Brain microvascular endothelial cell (primary cell): ENCODE data around the gene NCAPG.

Experiments
- DNase-seq: peaks from one replicate; pipeline ENCODE4 v3.0.0-alpha.2; 2020
- H3K27ac ChIP-seq: fragments of 250-450 bp; sonication (Bioruptor Pico); 2 replicates; pipeline ENCODE4 v1.5.1; 2020; ENCODE audit warnings: mild to moderate bottlenecking, moderate library complexity
- H3K27me3 ChIP-seq: fragments of 250-450 bp; sonication (Bioruptor Pico); replicated peaks from 2 replicates; pipeline ENCODE4 v1.5.1; 2020; ENCODE audit warnings: mild to moderate bottlenecking
- H3K36me3 ChIP-seq: fragments of 250-450 bp; sonication (Bioruptor Pico); replicated peaks from 2 replicates; pipeline ENCODE4 v1.5.1; 2020; ENCODE audit warnings: mild to moderate bottlenecking
- H3K4me3 ChIP-seq: 2 replicates; pipeline ENCODE4 v1.5.1; 2011; ENCODE audit warnings: low read depth, mild to moderate bottlenecking, control low read depth, low read length, moderate library complexity
- in situ Hi-C: cut with HindIII; loops from 2 replicates; pipeline ENCODE4 v1.10.0; 2017; ENCODE audit warnings: low sequenced_read_pairs, low pct_ligation_motif_present
- TF ChIP-seq, protein P1 (sequence below): IDR thresholded peaks from 2 replicates; pipeline ENCODE4 v1.5.1; 2011; ENCODE audit warnings: low read depth, mild to moderate bottlenecking, moderate library complexity, low read length, control low read depth, inconsistent platforms; ENCODE audit errors: missing control alignments

The NCAPG gene

DNA sequence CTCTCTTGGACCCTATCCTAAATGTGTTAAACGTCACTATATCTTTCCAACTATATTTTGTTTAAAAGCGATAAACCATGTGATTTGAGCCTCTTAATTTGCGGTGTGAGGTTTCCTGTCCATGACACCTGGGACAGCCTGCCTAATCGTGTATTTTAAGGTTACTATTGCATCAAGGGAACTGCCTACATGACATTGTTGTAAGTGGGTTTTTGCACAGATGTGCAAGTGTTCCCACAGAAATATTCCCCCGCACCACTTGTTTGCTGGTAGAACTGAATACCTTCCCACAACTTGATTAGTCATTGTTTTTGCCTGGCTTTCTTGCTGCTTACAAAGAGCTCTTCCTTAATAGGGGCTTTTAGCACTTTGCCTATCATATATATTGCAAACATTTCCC is 24.2 kb upstream of the NCAPG start:
- in situ Hi-C loops, result no loop called here
- no peak overlapping the region for H3K4me3 ChIP-seq
- H3K27ac ChIP-seq, result no peak overlapping the region
- DNase-seq, result no peak
- H3K27me3 ChIP-seq, result peaks cover 6% of the 10 kb centered on the region
- TF ChIP-seq, protein P1, sequence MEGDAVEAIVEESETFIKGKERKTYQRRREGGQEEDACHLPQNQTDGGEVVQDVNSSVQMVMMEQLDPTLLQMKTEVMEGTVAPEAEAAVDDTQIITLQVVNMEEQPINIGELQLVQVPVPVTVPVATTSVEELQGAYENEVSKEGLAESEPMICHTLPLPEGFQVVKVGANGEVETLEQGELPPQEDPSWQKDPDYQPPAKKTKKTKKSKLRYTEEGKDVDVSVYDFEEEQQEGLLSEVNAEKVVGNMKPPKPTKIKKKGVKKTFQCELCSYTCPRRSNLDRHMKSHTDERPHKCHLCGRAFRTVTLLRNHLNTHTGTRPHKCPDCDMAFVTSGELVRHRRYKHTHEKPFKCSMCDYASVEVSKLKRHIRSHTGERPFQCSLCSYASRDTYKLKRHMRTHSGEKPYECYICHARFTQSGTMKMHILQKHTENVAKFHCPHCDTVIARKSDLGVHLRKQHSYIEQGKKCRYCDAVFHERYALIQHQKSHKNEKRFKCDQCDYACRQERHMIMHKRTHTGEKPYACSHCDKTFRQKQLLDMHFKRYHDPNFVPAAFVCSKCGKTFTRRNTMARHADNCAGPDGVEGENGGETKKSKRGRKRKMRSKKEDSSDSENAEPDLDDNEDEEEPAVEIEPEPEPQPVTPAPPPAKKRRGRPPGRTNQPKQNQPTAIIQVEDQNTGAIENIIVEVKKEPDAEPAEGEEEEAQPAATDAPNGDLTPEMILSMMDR, result no peak
- H3K36me3 ChIP-seq, result no peaks in the 10 kb centered on the region

DNA sequence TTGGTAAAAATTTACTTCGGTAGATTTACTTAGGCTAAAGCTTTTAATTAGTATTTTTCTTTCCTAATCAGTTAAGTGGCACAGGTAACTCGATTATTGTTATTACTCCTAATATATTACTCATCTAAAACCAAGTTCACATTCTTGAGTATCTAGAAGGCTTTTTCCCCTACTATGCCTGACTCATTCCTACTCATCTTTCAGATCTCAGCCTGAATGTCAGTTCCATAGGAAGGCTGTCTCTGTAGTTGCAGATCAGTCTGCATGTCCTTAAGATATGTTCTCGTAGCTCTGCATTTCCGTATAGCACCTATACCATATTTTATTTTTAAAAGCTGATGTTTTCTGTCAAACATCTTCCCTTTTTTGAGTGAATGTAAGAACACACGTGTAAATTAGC is 23.5 kb upstream of the NCAPG start:
- TF ChIP-seq, protein P1, result no peak
- Histone ChIP-seq H3K27me3 (no peaks in the 10 kb centered on the region), H3K27ac (no peak overlapping the region), H3K36me3 (no peaks in the 10 kb centered on the region), H3K4me3 (no peak overlapping the region)
- peak; percentile 29 for DNase-seq
- in situ Hi-C loops, result no loop called here

DNA sequence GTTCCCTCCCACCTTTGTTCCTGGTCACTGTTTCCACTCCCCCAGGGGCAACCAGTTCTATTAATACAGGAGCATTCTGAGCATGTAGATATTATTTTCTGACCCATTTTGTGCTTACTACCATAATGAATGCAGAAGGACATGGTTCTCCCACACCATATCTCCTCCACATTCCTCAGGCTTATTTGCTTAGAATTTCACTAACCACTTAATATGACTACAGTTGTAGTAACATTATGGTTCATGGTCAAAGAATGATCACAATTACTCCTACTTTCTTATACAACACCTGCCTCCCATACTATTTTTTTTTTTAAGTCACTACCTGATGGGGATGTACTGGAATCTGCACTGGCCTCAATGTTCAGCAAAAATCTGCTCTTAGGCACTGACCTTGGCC is 21.8 kb upstream of the NCAPG start:
- DNase-seq, result no peak

DNA sequence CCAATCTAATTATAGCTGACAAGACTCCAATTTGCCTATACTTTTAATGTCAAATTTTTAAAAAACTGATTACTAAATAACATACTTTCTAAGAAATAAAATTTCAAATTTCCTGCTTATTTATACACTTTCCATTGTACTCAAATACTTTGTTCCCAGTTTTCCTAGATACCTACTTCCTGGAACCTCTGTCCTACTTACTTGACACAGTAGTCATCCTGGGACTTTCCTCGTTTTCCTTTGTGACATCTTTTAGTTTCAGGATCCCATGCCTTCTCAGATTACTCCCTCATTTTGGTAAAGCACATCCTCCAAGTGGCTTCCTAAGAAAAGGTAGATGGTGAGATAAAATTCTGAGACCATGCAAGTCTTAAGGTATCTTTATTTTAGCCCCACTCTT is 16.0 kb upstream of the NCAPG start:
- Histone ChIP-seq H3K36me3 (peaks cover 3% of the 10 kb centered on the region), H3K27me3 (no peaks in the 10 kb centered on the region), H3K4me3 (no peak overlapping the region), H3K27ac (no peak overlapping the region)
- no peak for DNase-seq
- TF ChIP-seq, protein P1, result no peak
- in situ Hi-C loops, result no loop called here

More for the DNA sequence above, 21.8 kb upstream of the NCAPG start:
- TF ChIP-seq, protein P1, result no peak
- Histone ChIP-seq H3K27me3 (no peaks in the 10 kb centered on the region), H3K4me3 (no peak overlapping the region), H3K27ac (no peak overlapping the region), H3K36me3 (no peaks in the 10 kb centered on the region)
- in situ Hi-C loops, result no loop called here

DNA sequence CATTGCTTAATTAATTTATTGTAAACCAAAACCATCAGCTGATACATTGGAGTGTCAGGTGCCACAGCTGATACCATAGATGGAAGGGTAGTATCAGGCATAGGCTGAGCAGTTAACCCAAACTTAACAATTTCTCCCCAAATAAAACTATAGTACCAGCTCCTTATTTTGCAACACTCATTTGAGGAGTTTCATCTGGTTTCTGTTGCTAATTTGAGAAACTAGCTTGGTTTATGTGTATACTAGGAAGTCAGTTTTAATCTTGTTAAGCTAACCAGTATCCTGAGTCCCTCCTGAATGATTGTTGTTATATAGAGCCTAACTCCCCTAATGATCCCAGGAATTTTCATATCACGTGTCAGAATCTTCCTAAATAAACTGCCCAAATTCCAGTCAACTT is 13.0 kb upstream of the NCAPG start:
- H3K27ac ChIP-seq, result no peak overlapping the region
- peaks cover 4% of the 10 kb centered on the region for H3K36me3 ChIP-seq
- in situ Hi-C loops, result no loop called here
- no peak for DNase-seq
- no peak overlapping the region for H3K4me3 ChIP-seq
- TF ChIP-seq, protein P1, result no peak
- no peaks in the 10 kb centered on the region for H3K27me3 ChIP-seq

DNA sequence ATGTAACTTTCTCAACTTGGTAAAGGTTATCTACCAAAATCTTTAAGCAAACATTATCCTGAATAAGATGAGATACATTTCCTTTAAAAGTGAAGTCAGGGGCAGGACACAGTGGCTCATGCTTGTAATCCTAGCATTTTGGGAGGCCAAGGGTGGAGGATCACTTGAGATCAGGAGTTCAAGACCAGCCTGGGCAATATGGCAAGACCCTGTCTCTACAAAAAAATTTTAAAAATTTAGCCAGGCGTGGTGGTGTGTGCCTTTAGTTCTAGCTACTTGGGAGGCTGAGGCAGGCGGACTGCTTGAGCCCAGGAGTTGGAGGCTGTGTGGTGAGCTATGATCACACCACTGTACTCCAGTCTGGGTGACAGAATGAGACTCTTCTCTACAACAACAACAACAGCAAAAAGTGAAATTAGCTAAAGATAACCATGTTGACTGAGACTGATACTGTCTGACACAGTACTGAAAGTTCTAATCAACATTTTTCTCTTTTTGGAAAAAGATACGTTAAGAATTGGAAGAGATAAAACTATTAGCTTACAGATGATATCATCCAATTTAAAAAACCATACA is 5.1 kb upstream of the NCAPG start:
- Histone ChIP-seq H3K36me3 (peaks cover 15% of the 10 kb centered on the region), H3K4me3 (no peak overlapping the region), H3K27me3 (no peaks in the 10 kb centered on the region), H3K27ac (no peak overlapping the region)
- TF ChIP-seq, protein P1, result no peak
- in situ Hi-C loops, result no loop called here
- DNase-seq, result no peak
